Hepatocyte (in vitro differentiated cells): ENCODE data around the gene FBXL13. TPM values are rescaled to one million over a fixed set of nuclear protein-coding genes. Genes with fewer than 3 reads are reported as not detected.
A peak's percentile ranks its signal among the peaks of the same experiment; 100 is the strongest.

Experiments used
- DNase-seq: peaks from one replicate; pipeline ENCODE4 v3.0.0-alpha.2; 2016; ENCODE audit warnings: low spot score
- H2AFZ ChIP-seq: fragments of 200-600 bp; sonication (generic); 2 replicates; pipeline ENCODE4 v1.6.0; 2016; ENCODE audit warnings: antibody characterized with exemption, mild to moderate bottlenecking
- H3K27ac ChIP-seq: fragments of 200-600 bp; sonication (generic); 2 replicates; pipeline ENCODE4 v1.5.1; 2016; ENCODE audit warnings: mild to moderate bottlenecking
- H3K27me3 ChIP-seq: fragments of 200-600 bp; sonication (generic); 2 replicates; pipeline ENCODE4 v1.6.1; 2016
- H3K36me3 ChIP-seq: fragments of 200-600 bp; sonication (generic); replicated peaks from 2 replicates; pipeline ENCODE4 v1.5.1; 2016; ENCODE audit warnings: low read depth; ENCODE audit not compliant: insufficient read depth
- H3K4me1 ChIP-seq: fragments of 200-600 bp; sonication (generic); 2 replicates; pipeline ENCODE4 v1.5.1; 2016; ENCODE audit warnings: mild to moderate bottlenecking, moderate library complexity; ENCODE audit not compliant: insufficient read depth
- H3K4me2 ChIP-seq: fragments of 200-600 bp; sonication (generic); 2 replicates; pipeline ENCODE4 v1.6.0; 2016
- H3K4me3 ChIP-seq: fragments of 200-600 bp; sonication (generic); 2 replicates; pipeline ENCODE4 v1.5.1; 2016; ENCODE audit warnings: mild to moderate bottlenecking
- H3K79me2 ChIP-seq: fragments of 200-600 bp; sonication (generic); 2 replicates; pipeline ENCODE4 v1.6.0; 2017; ENCODE audit warnings: mild to moderate bottlenecking
- H3K9me2 ChIP-seq: fragments of 200-600 bp; sonication (generic); replicated peaks from 2 replicates; pipeline ENCODE4 v1.6.0; 2017; ENCODE audit warnings: mild to moderate bottlenecking; ENCODE audit not compliant: insufficient read depth
- H3K9me3 ChIP-seq: fragments of 200-600 bp; sonication (generic); 2 replicates; pipeline ENCODE4 v1.5.1; 2016; ENCODE audit warnings: low read depth, mild to moderate bottlenecking
- H4K20me1 ChIP-seq: fragments of 200-600 bp; sonication (generic); 2 replicates; pipeline ENCODE4 v1.6.0; 2016; ENCODE audit warnings: mild to moderate bottlenecking; ENCODE audit not compliant: insufficient read depth, poor library complexity, severe bottlenecking
- EZH2 ChIP-seq: fragments of 200-600 bp; sonication (generic); IDR thresholded peaks from 2 replicates; pipeline ENCODE4 v1.6.1; 2016; ENCODE audit warnings: antibody characterized with exemption, mild to moderate bottlenecking, borderline replicate concordance
- EZH2phosphoT487 ChIP-seq: fragments of 200-600 bp; sonication (generic); IDR thresholded peaks from one replicate; pipeline ENCODE4 v1.6.1; 2018; ENCODE audit warnings: antibody characterized with exemption, mild to moderate bottlenecking, low read depth, moderate library complexity; ENCODE audit not compliant: unreplicated experiment, severe bottlenecking
- WGBS: methylation state at CpG from one replicate; pipeline ENCODE4 v1.1.6; 2016; ENCODE audit warnings: low lambda C conversion rate; ENCODE audit errors: missing lambda C conversion rate; 5-methylcytosine and 5-hydroxymethylcytosine counted together
- polyA plus RNA-seq: library from polyadenylated mRNA; unstranded; fragments of >200 nt; fragmentation: Nextera tagmentation; extraction: Ambion mirVana; gene quantifications from 2 replicates; pipeline ENCODE4 v1.2.1, GENCODE V29; 2016
- total RNA-seq: library from RNA; depleted of rRNA; stranded (reverse); fragments of >200 nt; gene quantifications from 2 replicates; pipeline ENCODE4 v1.2.3, GENCODE V29; 2014
- TF ChIP-seq, protein P1 (sequence below): fragments of 200-600 bp; sonication (generic); IDR thresholded peaks from 2 replicates; pipeline ENCODE4 v1.5.1; 2016; ENCODE audit warnings: antibody characterized with exemption, mild to moderate bottlenecking; ENCODE audit not compliant: poor library complexity

FBXL13 gene
- total and polyA plus RNA-seq, 2 experiments from 2014 or later: 0.30 to 1.8 TPM

GRCh38 chr7:102993718-102994029 lies 80.9 kb downstream of the FBXL13 start:
- H3K27me3 ChIP-seq: no peaks in the 10 kb centered on the region
- H3K36me3 ChIP-seq: no peaks in the 10 kb centered on the region
- no peaks in the 10 kb centered on the region for H3K9me2 ChIP-seq
- DNase-seq: no peak
- no peak for TF ChIP-seq EZH2phosphoT487
- TF ChIP-seq, protein P1, sequence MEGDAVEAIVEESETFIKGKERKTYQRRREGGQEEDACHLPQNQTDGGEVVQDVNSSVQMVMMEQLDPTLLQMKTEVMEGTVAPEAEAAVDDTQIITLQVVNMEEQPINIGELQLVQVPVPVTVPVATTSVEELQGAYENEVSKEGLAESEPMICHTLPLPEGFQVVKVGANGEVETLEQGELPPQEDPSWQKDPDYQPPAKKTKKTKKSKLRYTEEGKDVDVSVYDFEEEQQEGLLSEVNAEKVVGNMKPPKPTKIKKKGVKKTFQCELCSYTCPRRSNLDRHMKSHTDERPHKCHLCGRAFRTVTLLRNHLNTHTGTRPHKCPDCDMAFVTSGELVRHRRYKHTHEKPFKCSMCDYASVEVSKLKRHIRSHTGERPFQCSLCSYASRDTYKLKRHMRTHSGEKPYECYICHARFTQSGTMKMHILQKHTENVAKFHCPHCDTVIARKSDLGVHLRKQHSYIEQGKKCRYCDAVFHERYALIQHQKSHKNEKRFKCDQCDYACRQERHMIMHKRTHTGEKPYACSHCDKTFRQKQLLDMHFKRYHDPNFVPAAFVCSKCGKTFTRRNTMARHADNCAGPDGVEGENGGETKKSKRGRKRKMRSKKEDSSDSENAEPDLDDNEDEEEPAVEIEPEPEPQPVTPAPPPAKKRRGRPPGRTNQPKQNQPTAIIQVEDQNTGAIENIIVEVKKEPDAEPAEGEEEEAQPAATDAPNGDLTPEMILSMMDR: no peak
- no peak for TF ChIP-seq EZH2
- H3K4me3 ChIP-seq: no peak overlapping the region
- peak overlapping the region; percentile 3 for H3K4me2 ChIP-seq
- H3K79me2 ChIP-seq: no peaks in the 10 kb centered on the region
- peak overlapping the region; percentile 77 for H3K27ac ChIP-seq
- no peak overlapping the region for H2AFZ ChIP-seq
- no peaks in the 10 kb centered on the region for H3K9me3 ChIP-seq
- WGBS: 30% methylated on average over 1 of the region's 1 CpG
- H3K4me1 ChIP-seq: peaks cover 32% of the 10 kb centered on the region
- H4K20me1 ChIP-seq: no peaks in the 10 kb centered on the region

- H3K4me1 ChIP-seq: peaks cover 34% of the 10 kb centered on the region
- H2AFZ ChIP-seq: no peak overlapping the region
- H3K27me3 ChIP-seq: no peaks in the 10 kb centered on the region
- H3K9me3 ChIP-seq: no peaks in the 10 kb centered on the region
- TF ChIP-seq EZH2 (no peak), EZH2phosphoT487 (no peak)
- TF ChIP-seq, protein P1: no peak
- no peaks in the 10 kb centered on the region for H3K9me2 ChIP-seq
- peak overlapping the region; percentile 77 for H3K27ac ChIP-seq
- no peaks in the 10 kb centered on the region for H4K20me1 ChIP-seq
- H3K4me3 ChIP-seq: no peak overlapping the region
- H3K4me2 ChIP-seq: peak overlapping the region; percentile 28
- H3K36me3 ChIP-seq: no peaks in the 10 kb centered on the region
- DNase-seq: peak; percentile 32
- no peaks in the 10 kb centered on the region for H3K79me2 ChIP-seq
- WGBS: 26% methylated on average over 2 of the region's 2 CpGs
Measured at GRCh38 chr7:102992938-102993717, 81.5 kb downstream of the FBXL13 start.

DNA sequence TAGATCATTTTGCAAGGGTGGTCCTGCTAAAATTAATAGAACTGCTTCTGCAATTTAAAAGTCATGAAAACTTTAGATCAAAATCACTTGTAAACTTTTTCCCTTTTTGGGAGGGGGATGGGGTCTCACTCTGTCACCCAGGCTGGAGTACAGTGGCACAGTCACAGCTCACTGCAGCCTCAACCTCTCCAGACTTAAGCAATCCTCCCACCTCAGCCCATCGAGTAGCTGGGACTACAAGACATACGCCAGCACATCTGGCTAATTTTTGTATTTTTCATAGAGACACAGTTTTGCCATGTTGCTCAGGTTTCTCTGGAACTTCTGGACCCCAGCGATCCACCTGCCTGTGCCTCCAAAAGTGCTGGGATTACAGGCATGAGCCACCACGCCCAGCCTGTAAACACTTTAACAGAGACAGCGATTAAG lies 82.1 kb downstream of the FBXL13 start:
- 94% methylated on average over 5 of the region's 5 CpGs for WGBS
- Histone ChIP-seq H3K27ac (peak overlapping the region; percentile 77), H3K36me3 (no peaks in the 10 kb centered on the region), H3K4me2 (peak overlapping the region; percentile 28), H3K9me3 (no peaks in the 10 kb centered on the region), H2AFZ (no peak overlapping the region), H3K27me3 (no peaks in the 10 kb centered on the region), H3K79me2 (no peaks in the 10 kb centered on the region), H3K4me1 (peaks cover 34% of the 10 kb centered on the region), H3K4me3 (no peak overlapping the region), H4K20me1 (no peaks in the 10 kb centered on the region), H3K9me2 (no peaks in the 10 kb centered on the region)
- DNase-seq: no peak
- TF ChIP-seq EZH2phosphoT487 (no peak), EZH2 (no peak)
- TF ChIP-seq, protein P1: no peak
